ENCODE data around the gene COL5A2. TPM values are rescaled to one million over a fixed set of nuclear protein-coding genes. Genes with fewer than 3 reads are reported as not detected.
A peak's percentile ranks its signal among the peaks of the same experiment; 100 is the strongest.

The COL5A2 gene
- total RNA-seq, 1 donor from 2014 or later, result 64.2 TPM

GRCh38 chr2:188997263-188997662, 182.3 kb downstream of the COL5A2 start:
- intact Hi-C loops (cut with DNase I), result no loop called here
- Histone ChIP-seq H3K9me3 (no peaks in the 10 kb centered on the region), H3K36me3 (peaks cover 91 to 99% of the 10 kb centered on the region in 2 donors)

DNA sequence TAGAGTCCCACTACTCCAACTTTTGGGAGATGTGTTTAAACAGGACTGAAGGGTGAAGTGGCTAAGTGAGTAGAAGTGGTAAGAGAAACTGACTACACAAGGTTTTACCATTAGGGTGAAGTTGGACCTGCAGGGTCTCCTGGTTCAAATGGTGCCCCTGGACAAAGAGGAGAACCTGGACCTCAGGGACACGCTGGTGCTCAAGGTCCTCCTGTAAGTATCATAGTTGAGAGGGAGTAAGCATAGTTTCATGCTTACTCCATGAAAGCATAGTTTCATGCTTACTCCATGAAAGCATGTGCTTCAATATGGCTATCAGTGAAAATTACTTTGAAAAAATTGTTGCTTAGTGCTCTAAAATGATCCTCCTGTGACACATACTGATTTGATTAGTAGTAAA, 186.3 kb downstream of the COL5A2 start:
- Histone ChIP-seq H3K36me3 (peaks cover 87 to 99% of the 10 kb centered on the region in 2 donors), H3K4me1 (no peaks in the 10 kb centered on the region), H3K27ac (peak overlapping the region in 1 of 2 donors; percentile 16), H3K9me3 (no peaks in the 10 kb centered on the region), H3K4me3 (no peak overlapping the region), H3K27me3 (no peaks in the 10 kb centered on the region)
- intact Hi-C loops (cut with DNase I), result no loop called here
- no peak for TF ChIP-seq CTCF (IDR thresholded peaks at IDR 0.05)
- no peak for DNase-seq (ENCODE audit: low spot score in 2 of 2)

More at GRCh38 chr2:188997263-188997662, 182.3 kb downstream of the COL5A2 start:
- Histone ChIP-seq H3K4me3 (no peak overlapping the region), H3K4me1 (no peaks in the 10 kb centered on the region), H3K27ac (peak overlapping the region; percentile 48 to 55), H3K27me3 (no peaks in the 10 kb centered on the region)
- no peak for TF ChIP-seq CTCF (IDR thresholded peaks at IDR 0.05)
- no peak for DNase-seq (ENCODE audit: low spot score in 2 of 2)

GRCh38 chr2:188986839-188987238, 192.7 kb downstream of the COL5A2 start:
- no peak for DNase-seq (ENCODE audit: low spot score in 2 of 2)
- TF ChIP-seq CTCF (IDR thresholded peaks at IDR 0.05), result no peak
- H3K36me3 ChIP-seq, result peaks cover 49 to 62% of the 10 kb centered on the region in 2 donors
- no peaks in the 10 kb centered on the region for H3K9me3 ChIP-seq
- H3K27me3 ChIP-seq, result no peaks in the 10 kb centered on the region
- H3K4me3 ChIP-seq, result no peak overlapping the region
- H3K27ac ChIP-seq, result peak overlapping the region; percentile 83 to 85
- intact Hi-C loops (cut with DNase I), result no loop called here
- peaks cover 3 to 20% of the 10 kb centered on the region in 2 donors for H3K4me1 ChIP-seq

DNA sequence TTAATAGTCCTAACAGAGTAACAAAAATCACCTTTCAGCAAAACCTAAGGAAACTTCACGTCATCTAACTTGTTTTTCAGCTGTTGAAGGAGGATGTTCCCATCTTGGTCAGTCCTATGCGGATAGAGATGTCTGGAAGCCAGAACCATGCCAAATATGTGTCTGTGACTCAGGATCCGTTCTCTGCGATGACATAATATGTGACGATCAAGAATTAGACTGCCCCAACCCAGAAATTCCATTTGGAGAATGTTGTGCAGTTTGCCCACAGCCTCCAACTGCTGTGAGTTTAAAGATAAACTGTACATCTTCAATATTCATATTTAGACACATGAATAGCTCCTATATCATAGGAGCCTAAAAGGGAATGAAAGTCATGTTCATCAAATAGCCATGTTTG, 194.9 kb downstream of the COL5A2 start:
- Histone ChIP-seq H3K4me1 (peaks cover 3 to 29% of the 10 kb centered on the region in 2 donors), H3K4me3 (peak overlapping the region in 1 of 2 donors; percentile 5), H3K36me3 (peaks cover 30 to 42% of the 10 kb centered on the region in 2 donors), H3K9me3 (no peaks in the 10 kb centered on the region), H3K27ac (peak overlapping the region; percentile 83 to 85), H3K27me3 (no peaks in the 10 kb centered on the region)
- intact Hi-C loops (cut with DNase I), result loop anchor here (2.0 to 5.0 kb wide), 2 partner anchors 460 to 692 kb away; partner anchors contain the start of gene GULP1
- peak in 1 of 2 donors; percentile 75 for DNase-seq (ENCODE audit: low spot score in 2 of 2)
- no peak for TF ChIP-seq CTCF (IDR thresholded peaks at IDR 0.05)

DNA sequence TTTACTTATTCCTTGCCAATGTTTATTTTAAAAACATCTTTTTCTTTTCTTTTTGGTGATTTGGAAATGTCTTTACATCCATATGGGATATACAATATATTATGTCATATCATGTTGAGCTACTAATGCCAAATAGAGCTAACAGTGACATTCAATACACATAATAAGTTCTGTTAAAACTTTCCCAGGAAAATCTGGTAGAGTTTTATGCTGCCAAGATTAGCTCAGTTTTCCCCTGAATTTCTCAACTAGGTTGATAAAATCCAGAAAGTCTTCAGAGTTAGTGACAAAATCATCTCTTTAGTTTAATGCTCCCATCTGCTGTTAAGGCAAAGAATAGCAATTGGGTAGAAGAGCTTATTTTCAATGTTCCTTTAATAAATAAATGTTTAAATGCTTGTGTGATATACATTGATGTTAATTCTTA, 195.5 kb downstream of the COL5A2 start:
- H3K27ac ChIP-seq, result peak overlapping the region; percentile 83 to 85
- intact Hi-C loops (cut with DNase I), result loop anchor here (2.0 to 5.0 kb wide), 2 partner anchors 459 to 692 kb away; partner anchors contain the start of gene GULP1
- H3K27me3 ChIP-seq, result no peaks in the 10 kb centered on the region
- H3K4me3 ChIP-seq, result peak overlapping the region in 1 of 2 donors; percentile 37
- TF ChIP-seq CTCF (IDR thresholded peaks at IDR 0.05), result peak; percentile 8 to 66 (median 44)
- peaks cover 3 to 29% of the 10 kb centered on the region in 2 donors for H3K4me1 ChIP-seq
- peaks cover 27 to 36% of the 10 kb centered on the region in 2 donors for H3K36me3 ChIP-seq
- no peaks in the 10 kb centered on the region for H3K9me3 ChIP-seq
- DNase-seq (ENCODE audit: low spot score in 2 of 2), result no peak

All from ascending aorta (tissue), 2 donors.